Measurements from ENCODE around the gene POU6F2. TPM values are rescaled to one million over a fixed set of nuclear protein-coding genes. Genes with fewer than 3 reads are reported as not detected.

Gene POU6F2
- total RNA-seq, 1 experiment from 2014 or later, result not detected

- ChIA-PET POLR2A (no interaction called here), CTCF (no interaction called here)
- no peaks in the 10 kb centered on the region for H3K9me3 ChIP-seq (ENCODE audit: control insufficient read depth, insufficient read depth, low read depth, low read length)
- no peak for DNase-seq (ENCODE audit: low read depth, low spot score)
- no peak overlapping the region for H3K27ac ChIP-seq (ENCODE audit: low read length)
- H3K4me3 ChIP-seq (ENCODE audit: low read depth in 2 of 2, low read length in 2 of 2), result no peak overlapping the region
- no peaks in the 10 kb centered on the region; the same call in 1 of the 2 replicates for H3K27me3 ChIP-seq (ENCODE audit: control insufficient read depth, insufficient read depth, low read length)
- BruUV-seq (replicated peaks), result no TSS peak
- TF ChIP-seq TCF7L2 (IDR thresholded peaks at IDR 0.05; ENCODE audit: low read depth, low read length), result no peak
- no peak for TF ChIP-seq SIN3A (IDR thresholded peaks at IDR 0.05; ENCODE audit: borderline replicate concordance, insufficient read depth, low read depth, low read length)
- no peak for TF ChIP-seq REST (IDR thresholded peaks at IDR 0.05; ENCODE audit: insufficient read depth in 1 of 2, low read depth in 2 of 2, low read length in 1 of 2)
- TF ChIP-seq POLR2AphosphoS5 (IDR thresholded peaks at IDR 0.05; ENCODE audit: low read depth, low read length), result no peak
- TF ChIP-seq CTCF (IDR thresholded peaks at IDR 0.05), result no peak
- in situ Hi-C loops (cut with HindIII; ENCODE audit: low pct_unique_long_range_greater_than_20kb, low sequenced_read_pairs) (no loop called here), intact Hi-C loops (cut with micrococcal nuclease; ENCODE audit: unreplicated experiment) (no loop called here)
- H3K36me3 ChIP-seq (ENCODE audit: control insufficient read depth, insufficient read depth, low read length), result no peaks in the 10 kb centered on the region
- no peaks in the 10 kb centered on the region for H3K4me1 ChIP-seq (ENCODE audit: control insufficient read depth, insufficient read depth, low read length)
- ATAC-seq, result no peak
Observed at GRCh38 chr7:39132306-39132705, 154.6 kb downstream of the POU6F2 start.

- TF ChIP-seq TCF7L2 (IDR thresholded peaks at IDR 0.05; ENCODE audit: low read depth, low read length) (no peak), SIN3A (IDR thresholded peaks at IDR 0.05; ENCODE audit: borderline replicate concordance, insufficient read depth, low read depth, low read length) (no peak), REST (IDR thresholded peaks at IDR 0.05; ENCODE audit: insufficient read depth in 1 of 2, low read depth in 2 of 2, low read length in 1 of 2) (no peak), CTCF (IDR thresholded peaks at IDR 0.05) (no peak), POLR2AphosphoS5 (IDR thresholded peaks at IDR 0.05; ENCODE audit: low read depth, low read length) (no peak)
- no peaks in the 10 kb centered on the region for H3K4me1 ChIP-seq (ENCODE audit: control insufficient read depth, insufficient read depth, low read length)
- CTCF ChIA-PET, result no interaction called here
- POLR2A ChIA-PET, result no interaction called here
- in situ Hi-C loops (cut with HindIII; ENCODE audit: low pct_unique_long_range_greater_than_20kb, low sequenced_read_pairs), result no loop called here
- no peaks in the 10 kb centered on the region for H3K9me3 ChIP-seq (ENCODE audit: control insufficient read depth, insufficient read depth, low read depth, low read length)
- no TSS peak for BruUV-seq (replicated peaks)
- intact Hi-C loops (cut with micrococcal nuclease; ENCODE audit: unreplicated experiment), result no loop called here
- ATAC-seq (no peak), DNase-seq (ENCODE audit: low read depth, low spot score) (no peak)
- H3K4me3 ChIP-seq (ENCODE audit: low read depth in 2 of 2, low read length in 2 of 2), result no peak overlapping the region
- no peak overlapping the region for H3K27ac ChIP-seq (ENCODE audit: low read length)
- no peaks in the 10 kb centered on the region; the same call in 1 of the 2 replicates for H3K27me3 ChIP-seq (ENCODE audit: control insufficient read depth, insufficient read depth, low read length)
- H3K36me3 ChIP-seq (ENCODE audit: control insufficient read depth, insufficient read depth, low read length), result no peaks in the 10 kb centered on the region
Observed at GRCh38 chr7:39133088-39133487, 155.4 kb downstream of the POU6F2 start.
